Activated naive CD4-positive, alpha-beta T cell treated with anti-CD3 and anti-CD28 coated beads, Interleukin-2, amount 50 U/mL, for 16 hours (primary cell): ENCODE data around the gene GNG2.
A peak's percentile ranks its signal among the peaks of the same experiment; 100 is the strongest.

ENCODE experiments used
- DNase-seq: peaks from one replicate; pipeline ENCODE4 v3.0.0-alpha.2; 2020

Gene GNG2

DNA sequence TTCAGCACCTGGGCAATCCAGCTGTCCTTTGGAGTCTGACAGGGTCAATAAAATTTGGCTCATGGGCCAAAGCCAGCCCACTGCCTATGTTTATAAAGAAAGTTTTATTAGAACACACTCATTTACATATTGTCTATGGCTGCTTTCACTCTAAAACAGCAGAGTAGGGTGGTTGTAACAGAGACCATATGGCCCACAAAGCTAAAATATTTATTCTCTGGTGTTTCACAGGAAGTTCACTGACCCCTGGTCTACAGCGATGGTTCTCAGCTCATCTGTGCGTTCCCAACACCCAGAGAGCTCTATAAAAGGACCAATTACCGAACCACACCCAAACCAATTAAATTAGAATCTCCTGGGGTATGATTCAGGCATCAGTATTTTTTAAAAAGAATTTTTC lies 91.2 kb downstream of the GNG2 start:
- no peak for DNase-seq

DNA sequence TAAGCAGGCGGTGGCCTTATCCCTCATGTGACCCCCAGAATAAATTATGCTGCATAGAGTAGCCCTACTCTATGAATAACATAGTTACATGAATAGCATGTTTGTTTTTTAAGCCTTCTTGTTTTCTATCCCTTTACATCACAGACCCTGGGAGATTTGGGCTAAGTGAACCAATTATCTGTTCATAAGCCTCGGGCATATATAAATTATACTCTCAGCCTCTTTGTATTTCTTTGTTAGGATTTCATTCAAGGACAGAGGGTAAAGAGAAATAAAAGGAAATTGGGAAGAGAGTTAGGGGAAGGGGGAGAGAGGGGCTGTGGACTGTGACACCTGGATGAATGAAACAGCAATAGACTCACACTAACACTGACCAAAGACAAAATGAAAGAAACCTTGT lies 93.6 kb downstream of the GNG2 start:
- DNase-seq, result no peak

DNA sequence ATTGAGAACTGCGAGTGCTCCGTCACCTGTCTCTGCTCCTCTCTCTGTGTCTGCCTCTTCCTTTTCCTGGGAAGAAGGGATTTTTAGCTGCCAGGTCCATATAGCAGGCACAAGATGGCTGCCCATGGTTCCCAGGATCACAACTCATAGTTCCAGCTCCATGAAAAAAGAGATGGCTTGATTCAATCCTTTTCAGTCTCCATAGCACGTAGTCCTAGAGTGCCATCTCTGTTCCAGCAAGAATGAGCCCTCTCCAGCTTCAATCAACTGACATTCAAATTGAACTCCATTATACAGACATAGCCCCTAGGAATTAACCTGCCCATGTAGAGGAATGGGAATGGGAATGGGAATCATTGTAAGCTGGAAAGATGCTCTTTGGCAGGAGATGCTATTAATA lies 94.2 kb downstream of the GNG2 start:
- no peak for DNase-seq

DNA sequence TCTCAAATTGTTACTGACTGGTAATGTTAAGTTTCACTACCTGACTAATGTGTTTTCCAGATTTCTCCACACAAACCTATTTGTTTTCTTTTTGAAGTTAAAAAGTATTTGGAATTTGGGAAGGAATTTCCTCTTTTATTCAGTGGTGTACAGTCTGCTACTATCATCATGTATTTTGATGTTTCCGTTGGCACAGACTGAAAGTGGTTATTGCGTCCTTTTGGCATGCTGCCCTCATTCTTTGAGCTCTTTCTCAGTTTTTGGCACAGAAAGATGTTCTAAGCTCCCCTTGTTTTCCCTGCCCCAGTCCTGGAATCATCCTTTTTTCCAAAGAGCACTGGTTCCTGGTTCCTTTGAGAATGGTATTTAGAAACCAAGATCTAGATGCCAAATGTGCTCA lies 97.5 kb downstream of the GNG2 start:
- no peak for DNase-seq

DNA sequence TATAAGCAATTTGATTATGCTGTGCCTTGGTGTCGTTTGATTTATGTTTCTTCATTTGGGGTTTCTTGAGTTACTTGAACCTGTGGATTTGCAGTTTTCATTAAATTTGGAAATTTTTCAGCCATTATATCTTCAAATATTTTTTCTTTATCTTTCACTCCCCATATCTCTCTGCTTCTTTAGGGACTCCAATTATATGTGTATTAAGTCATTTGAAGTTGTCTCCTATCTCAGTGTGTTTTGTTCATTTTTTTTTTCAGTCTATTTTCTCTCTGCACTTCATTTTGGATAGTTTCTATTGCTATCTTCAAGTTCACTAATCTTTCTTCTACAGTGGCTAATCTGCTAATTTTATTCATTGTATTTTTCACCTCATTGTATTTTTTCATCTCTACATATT lies 99.5 kb downstream of the GNG2 start:
- no peak for DNase-seq

DNA sequence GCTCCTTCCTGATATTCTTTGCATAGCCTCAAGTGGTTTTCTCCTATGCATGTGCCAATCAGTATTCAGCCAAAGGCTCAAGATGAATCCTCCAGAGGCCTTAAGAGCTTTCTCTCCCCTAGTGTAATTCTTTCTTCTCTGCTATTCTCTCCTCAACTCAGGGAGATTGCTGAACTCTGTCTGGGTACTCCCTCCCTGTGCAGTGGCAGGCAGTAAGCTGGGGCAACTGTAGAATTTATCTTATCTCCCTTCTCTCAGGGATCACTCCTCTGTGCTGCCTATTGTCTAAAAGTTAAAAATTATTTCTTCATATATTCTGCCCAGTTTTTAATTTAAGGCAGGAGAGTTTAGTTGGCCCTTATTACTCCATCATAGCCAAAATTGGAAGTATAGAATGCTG lies 100.5 kb downstream of the GNG2 start:
- DNase-seq, result no peak

DNA sequence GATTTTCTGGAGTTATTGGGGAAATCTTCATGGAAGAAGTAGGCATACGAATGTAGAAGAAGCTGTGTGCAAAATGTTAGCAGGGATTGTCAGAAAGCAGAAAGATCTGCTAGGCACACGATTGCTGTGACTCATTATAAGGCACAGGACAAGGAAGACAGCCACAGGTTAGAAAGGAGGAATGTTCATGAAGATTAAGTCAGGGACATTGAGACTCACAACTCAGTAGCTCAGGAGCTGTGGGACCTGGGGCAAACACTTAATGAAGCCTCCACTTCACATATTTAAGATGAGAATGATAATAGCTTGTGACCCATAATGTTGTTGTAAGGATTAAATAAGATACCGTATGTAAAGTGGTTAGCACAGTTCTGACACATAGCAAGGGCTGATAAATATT lies 102.3 kb downstream of the GNG2 start:
- no peak for DNase-seq

DNA sequence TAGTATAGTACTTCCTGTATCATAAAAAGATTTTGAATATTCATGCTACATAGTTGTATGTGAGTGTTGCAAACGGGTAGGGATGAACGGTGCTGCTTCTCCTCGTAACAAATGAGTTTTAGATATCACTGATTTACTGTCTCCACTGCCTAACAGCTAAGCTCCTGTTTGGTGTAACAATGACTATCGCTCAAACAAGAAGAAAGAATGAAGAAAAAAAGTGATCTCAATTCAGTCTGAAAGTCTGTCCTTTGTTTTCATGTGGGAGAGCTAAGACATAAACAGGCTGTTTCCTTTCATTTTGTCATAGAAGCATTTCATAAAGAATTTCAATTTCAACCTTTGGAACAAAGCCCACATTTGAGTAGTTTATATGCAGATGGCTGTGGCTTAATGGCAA lies 102.9 kb downstream of the GNG2 start:
- no peak for DNase-seq

DNA sequence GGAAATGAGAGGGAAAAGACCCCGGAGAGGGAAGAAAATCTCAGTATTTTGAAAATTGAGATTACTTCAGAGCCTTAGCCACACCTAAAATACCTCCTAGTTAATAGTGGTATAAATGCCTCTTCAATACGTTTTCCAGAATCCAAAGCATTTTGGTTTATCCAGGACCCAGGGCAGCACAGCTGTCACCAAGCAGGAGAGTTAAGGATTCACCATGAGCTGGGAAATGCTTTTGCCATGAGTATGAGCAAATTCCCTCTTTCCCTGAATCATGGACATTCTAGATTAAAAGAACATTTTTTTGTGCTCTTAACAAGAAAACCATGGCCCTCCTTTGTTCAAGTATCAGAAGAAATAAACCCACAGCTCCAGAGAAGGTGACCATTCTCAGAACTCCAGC lies 107.1 kb downstream of the GNG2 start:
- no peak for DNase-seq

DNA sequence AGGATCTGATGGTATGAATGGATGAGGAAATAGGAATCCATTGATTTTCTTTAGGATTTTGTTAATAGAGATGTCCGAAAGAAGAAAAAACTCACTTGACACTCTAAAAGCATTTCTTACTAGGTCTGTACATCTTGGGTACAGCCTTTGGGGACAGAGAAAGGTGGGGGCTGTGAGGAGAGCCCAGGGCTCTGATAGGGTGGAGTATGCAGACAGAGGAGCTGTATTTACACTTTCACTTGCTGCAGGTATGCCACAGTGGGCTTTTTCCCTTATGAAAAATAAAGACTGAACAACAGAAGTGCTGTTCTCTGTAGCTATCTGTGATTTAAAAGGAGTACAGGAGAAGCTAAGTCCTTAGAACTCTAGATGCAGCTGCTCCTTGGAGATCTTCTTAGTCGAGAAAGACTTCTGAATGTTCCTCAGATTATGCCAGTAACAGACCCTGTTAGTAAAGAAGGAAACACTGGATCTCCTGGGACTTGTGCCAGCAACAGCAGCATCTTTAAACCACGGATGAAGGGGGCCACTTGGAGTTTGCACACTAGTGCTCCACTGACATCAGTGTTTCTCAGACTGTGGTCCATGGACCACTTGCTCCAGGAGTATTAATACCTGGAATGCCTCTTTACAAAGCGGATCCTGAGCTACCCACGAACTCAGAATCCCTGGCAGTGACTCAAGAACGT lies 109.6 kb downstream of the GNG2 start:
- DNase-seq, result no peak

DNA sequence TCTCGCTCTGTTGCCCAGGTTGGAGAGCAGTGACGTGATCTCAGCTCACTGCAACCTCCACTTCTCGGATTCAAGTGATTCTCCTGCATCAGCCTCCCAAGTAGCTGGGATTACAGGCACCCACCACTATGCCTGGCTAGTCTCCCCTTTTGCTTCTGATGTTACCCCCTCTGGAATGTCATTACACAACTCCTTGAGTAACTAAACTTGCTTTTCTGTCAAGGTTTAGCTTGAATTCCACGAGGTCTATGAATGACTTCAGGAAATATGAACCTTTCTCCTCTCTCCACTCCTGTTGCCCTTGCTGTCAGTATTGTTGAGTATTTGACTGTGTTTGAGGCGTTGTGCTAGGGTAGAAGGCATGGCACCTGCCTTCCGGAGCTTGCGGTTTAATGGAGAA lies 112.2 kb downstream of the GNG2 start:
- DNase-seq, result no peak

DNA sequence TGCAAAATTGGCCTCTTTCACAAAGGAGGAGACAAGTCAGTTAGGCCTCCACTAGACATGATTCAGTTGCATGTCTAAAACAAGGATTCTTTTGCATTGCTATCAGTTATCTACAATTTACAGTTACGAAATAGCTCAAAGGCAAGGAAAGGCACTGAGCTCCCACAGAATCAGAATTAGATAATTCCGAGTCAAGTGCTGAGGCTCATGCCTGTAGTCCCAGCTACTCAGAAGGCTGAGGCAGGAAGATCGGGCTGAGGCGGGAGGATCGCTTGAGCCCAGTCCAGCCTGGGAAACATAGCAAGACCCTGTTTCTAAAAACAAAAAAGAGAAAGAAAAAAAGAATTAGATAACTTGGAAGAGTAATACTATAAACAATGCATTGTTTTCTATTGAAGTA lies 116.7 kb downstream of the GNG2 start:
- DNase-seq, result no peak

DNA sequence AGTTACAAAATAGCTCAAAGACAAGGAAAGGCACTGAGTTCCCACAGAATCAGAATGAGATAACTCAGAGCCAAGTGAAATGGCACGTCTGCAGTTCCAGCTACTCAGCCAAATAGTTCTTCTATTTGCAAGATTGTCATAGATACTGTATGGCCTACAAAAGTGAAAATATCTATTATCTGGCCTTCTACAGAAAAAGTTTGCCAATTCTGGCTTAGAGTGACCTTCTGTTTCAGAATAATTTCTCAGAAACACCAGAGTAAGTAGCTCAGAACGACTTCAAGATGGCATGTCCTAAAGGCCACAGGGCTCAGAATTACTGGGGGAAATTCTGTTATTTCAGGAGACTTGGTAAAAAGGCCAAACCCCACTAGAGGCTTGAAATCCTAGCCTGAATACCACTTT lies 118.3 kb downstream of the GNG2 start:
- no peak for DNase-seq

DNA sequence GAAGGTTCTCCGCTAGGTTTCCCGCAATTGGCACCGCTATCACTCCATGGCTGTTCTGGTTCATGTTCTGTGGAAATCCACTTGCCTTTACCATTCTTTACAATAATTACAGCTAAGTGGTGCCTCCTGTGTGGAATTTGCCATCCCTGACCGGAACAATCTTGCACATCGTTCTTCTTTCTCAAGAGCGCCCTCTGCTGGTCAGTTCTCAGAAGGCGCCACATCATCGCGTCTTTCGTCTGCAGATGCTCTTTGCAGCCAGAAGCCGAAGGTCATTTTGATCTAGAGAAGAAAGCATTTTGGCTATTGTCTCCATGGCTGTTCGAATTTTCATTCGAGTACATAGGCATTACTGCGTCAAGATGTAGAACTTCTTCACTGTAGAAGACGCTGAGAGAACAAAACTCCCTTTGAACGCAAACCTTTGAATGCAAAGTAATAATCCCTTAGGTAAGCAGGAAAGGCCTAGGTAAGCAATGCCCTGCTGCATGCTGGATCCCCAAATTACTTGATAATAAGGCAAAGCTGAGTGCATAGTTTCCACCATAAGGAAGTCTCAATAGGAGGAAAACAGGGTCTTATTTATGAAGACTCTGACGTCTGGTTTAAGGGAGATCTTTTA lies 118.8 kb downstream of the GNG2 start:
- DNase-seq, result peak; percentile 79

DNA sequence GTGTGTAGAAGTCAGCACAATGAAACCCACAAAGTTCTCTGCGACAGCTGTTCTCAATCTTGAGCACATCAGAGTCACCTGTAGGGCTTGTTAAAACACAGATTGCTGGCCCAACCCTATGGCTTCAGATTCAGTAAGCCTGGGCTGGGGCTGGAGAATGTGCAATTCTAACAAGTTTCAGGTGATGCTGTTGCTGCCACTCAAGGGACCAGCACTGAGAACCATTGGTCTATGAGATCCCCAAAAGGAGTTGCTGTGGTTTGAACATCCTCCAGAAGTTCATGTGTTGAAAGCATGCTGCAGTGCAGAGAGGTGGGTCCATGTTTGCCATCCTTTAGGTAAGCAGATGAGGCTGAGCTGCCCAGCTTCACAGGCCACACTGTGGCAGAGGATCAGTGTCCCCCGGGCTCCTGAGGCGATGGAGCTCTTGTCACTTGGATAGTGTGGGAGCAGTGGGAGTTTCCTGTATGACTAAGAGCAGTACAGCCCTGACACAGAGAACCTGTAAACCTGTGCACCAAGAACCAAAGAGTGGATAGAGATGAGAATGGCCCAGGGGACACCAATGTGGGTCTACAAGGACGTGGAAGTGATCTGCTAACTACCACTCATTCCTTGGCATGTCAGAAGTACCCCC lies 120.9 kb downstream of the GNG2 start:
- DNase-seq, result no peak

DNA sequence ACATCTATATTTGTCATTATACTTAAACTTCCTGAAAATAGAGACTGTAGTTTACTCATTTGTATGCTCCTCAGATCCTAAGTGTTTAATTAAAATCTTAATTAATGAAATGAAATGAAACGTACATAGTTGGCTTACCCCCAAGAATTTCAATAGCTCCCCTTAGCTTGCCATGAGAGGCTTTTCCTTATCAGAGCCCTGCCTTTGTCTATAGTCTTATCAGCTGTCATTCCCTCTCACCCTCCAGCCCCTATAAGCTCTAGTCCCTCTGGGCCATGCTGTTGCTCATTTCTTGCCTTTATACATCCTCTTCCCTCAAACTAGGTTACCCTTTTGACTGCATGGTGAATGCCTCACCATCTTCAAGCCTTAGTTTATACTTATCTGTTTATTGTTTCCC lies 127.8 kb downstream of the GNG2 start:
- DNase-seq, result no peak

DNA sequence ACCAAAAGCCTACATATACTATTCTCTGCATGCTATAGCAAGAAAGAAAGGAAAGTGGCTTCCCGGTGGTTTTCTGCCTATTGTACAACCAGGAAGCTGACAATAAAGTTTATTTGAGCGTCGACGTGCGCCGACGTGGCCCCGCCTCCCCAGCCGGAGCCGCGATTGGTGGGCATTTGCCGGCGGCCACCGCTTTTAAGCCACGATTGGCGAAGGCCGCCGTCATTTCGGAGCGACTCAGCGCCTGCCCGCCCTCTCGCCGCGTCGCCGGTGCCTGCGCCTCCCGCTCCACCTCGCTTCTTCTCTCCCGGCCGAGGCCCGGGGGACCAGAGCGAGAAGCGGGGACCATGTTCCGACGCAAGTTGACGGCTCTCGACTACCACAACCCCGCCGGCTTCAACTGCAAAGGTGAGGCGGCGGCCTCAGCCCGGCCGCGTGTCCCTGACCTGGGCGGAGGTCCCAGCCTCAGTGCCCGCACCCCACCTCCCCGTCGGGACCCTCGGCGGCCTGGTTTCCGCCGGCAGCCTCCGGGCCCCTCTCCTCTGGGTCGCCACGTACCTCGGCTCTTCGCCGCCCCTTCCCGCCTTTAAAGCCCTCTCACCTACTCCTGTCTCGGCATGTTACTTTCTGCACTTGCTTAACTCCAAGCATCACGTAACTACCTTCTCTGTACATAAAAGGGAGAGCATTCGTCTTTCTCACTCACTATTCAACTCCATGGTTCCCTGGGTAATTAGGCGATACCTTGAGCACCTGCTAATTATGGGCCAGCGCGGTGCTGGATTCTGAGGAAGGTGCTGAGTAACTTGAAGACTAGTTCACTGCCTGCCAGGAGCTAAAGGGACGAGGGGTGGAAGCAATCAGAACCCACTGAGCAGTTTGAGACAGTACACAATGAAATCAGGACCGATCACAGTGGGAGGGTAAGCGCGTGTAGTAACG lies 129.2 kb downstream of the GNG2 start, which contains the start of gene RTRAF:
TSS of gene RTRAF (plus strand) at position 254 of the 942 bp plus-strand sequence. CDS start at position 348, 94 bp downstream.
- DNase-seq, result peak; percentile 93

DNA sequence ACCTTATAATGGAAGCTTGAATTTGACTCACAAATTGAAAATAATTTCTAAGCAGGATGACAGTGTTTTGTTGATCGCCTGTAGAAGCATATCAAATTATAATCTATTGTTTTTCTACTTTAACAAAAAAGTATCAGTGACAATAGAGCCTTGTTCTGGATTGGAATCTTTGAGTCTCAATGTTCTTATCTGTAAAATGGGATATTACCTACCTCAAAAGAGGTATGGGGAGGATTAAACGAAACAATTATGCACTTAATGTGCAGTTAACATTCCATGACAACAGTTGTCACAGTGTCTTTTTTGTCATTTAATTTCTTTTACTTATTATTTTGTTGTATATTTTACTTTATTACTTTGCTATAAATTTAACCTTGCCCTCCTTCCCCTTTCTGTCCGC lies 130.1 kb downstream of the GNG2 start:
- DNase-seq, result no peak

DNA sequence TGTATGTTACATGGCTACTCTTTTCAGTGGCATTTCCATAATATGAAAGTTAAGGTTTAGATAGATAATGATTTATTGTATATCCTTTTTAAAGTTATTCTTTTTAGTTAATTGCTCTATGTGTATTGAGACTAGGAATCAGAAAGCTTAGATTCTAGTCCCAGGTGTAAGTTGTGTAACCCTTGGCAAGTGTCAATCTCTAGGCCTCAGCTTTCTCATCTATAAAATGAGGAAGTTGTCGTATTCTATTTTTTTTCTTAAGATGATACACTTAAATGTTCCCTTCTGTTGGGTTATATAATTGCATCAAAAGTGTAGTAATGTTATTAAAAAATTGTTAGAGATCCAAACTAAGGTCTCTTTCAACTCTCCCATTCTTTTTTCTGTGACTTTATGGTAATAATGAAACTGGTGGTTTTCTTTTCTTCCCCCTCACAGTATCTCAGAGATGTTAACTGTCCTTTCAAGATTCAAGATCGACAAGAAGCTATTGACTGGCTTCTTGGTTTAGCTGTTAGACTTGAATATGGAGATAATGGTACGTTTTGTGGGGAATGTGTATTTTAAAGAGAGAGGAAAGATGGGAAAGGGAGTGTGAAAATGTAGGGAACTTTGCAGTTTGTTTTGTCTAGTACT lies 133.0 kb downstream of the GNG2 start:
- no peak for DNase-seq

DNA sequence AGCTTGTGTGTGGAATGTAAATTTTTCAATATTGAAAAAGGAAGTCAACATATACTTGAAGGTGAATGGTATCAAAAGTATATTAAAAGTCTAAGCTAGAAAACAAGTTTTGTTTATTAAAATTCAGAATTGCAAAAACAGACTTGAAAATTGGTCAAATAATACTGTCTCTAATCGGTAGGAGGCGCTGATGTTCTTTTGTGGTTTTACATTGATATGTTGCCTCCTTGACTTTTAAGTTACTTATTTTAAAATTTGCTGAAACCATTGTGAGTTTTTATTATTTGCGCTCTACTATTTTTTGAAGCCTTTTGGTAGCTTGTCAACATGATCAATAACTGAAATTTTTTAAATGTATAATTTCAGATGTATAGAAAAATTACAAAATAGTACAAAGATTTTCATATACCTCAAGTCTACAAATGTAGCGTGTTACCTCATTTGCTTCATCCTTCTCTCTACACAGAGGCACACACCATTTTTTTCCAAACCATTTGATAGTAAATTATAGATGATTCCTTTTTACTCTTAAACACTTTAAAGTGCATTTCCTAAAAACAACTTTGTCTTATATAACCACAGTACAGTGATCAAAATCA lies 135.8 kb downstream of the GNG2 start:
- no peak for DNase-seq

DNA sequence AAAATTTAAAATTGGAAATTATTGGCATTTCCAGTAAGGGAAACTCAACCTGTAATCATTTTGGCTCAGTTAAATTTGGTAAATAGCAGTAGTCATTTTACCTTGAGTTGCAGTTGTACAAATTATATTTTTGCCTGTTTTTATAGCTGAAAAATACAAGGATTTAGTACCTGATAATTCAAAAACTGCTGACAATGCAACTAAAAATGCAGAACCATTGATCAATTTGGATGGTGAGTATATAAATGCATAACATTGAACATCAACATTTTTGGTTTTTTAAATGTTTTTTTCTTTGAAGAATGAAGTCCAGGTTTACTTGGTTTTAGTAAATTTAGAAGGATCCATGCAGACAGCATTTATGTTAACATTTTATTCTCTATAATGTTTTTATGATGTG lies 137.9 kb downstream of the GNG2 start:
- DNase-seq, result no peak

DNA sequence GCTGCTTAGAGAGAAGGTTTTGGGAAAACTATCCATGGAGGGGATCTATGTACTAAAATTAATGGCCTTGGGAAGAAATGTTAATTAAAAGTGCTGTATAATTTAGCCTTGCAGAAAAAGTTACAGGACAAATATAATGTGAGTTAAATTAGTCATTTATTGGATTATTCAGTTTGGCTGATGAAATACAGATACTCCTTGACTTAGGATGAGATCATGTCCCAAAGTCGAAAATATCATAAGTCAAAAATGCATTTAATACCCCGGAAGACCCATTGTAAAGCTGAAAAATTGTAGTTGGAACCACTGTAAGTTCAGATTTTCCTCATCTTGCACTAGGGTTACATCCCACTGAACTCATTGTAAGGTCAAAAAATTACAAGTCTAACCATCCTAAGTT lies 138.7 kb downstream of the GNG2 start:
- DNase-seq, result no peak
